Mesodermal cell (in vitro differentiated cells): ENCODE measurements around the gene KCTD3.

Source experiments
- H3K27ac ChIP-seq: 2 replicates; pipeline ENCODE4 v1.7.0; 2013; ENCODE audit warnings: mild to moderate bottlenecking, low read depth, low read length, moderate library complexity; ENCODE audit not compliant: severe bottlenecking
- H3K36me3 ChIP-seq: 2 replicates; pipeline ENCODE4 v1.7.1; 2013; ENCODE audit warnings: mild to moderate bottlenecking, low read length, moderate library complexity; ENCODE audit not compliant: control insufficient read depth, insufficient read depth
- H3K4me1 ChIP-seq: one replicate; pipeline ENCODE4 v1.7.1; 2013; ENCODE audit warnings: mild to moderate bottlenecking, low read length; ENCODE audit not compliant: insufficient read depth, control insufficient read depth, poor library complexity, severe bottlenecking
- H3K4me3 ChIP-seq: 2 replicates; pipeline ENCODE4 v1.7.0; 2013; ENCODE audit warnings: low read length, control low read depth, mild to moderate bottlenecking; ENCODE audit not compliant: insufficient read depth, poor library complexity, severe bottlenecking; ENCODE audit errors: extremely low read depth
- H3K9me3 ChIP-seq: 2 replicates; pipeline ENCODE4 v1.7.1; 2013; ENCODE audit warnings: mild to moderate bottlenecking, low read length, moderate library complexity; ENCODE audit not compliant: control insufficient read depth
- WGBS, 2 experiments: methylation state at CpG; one replicate each; pipeline ENCODE4 v1.1.5; 2013; ENCODE audit warnings: missing lambda C conversion rate in 2 of 2; ENCODE audit not compliant: insufficient coverage in 2 of 2; 5-methylcytosine and 5-hydroxymethylcytosine counted together

KCTD3 gene

GRCh38 chr1:215637041-215637573, 70.0 kb downstream of the KCTD3 start:
- Histone ChIP-seq H3K27ac (no peak overlapping the region), H3K36me3 (no peaks in the 10 kb centered on the region), H3K4me1 (no peaks in the 10 kb centered on the region), H3K9me3 (no peaks in the 10 kb centered on the region), H3K4me3 (no peak overlapping the region)
- 90 to 94% methylated on average over 5 to 6 of the region's 7 CpGs for WGBS, 2 experiments

- 82 to 90% methylated on average over 2 to 6 of the region's 18 CpGs for WGBS, 2 experiments
- Histone ChIP-seq H3K36me3 (no peaks in the 10 kb centered on the region), H3K27ac (no peak overlapping the region), H3K4me3 (no peak overlapping the region), H3K4me1 (no peaks in the 10 kb centered on the region), H3K9me3 (no peaks in the 10 kb centered on the region)
Measured at GRCh38 chr1:215640429-215641148, 73.5 kb downstream of the KCTD3 start.

GRCh38 chr1:215643592-215644321, 76.7 kb downstream of the KCTD3 start:
- Histone ChIP-seq H3K9me3 (no peaks in the 10 kb centered on the region), H3K4me1 (no peaks in the 10 kb centered on the region), H3K36me3 (no peaks in the 10 kb centered on the region), H3K27ac (no peak overlapping the region), H3K4me3 (no peak overlapping the region)
- WGBS, 2 experiments = 85 to 100% methylated on average over 1 to 2 of the region's 4 CpGs

- H3K27ac ChIP-seq = no peak overlapping the region
- no peaks in the 10 kb centered on the region for H3K4me1 ChIP-seq
- no peak overlapping the region for H3K4me3 ChIP-seq
- 100% methylated on average over 3 of the region's 4 CpGs for WGBS, 2 experiments
- no peaks in the 10 kb centered on the region for H3K36me3 ChIP-seq
- no peaks in the 10 kb centered on the region for H3K9me3 ChIP-seq
Measured at GRCh38 chr1:215645182-215645581, 78.1 kb downstream of the KCTD3 start.

- Histone ChIP-seq H3K9me3 (no peaks in the 10 kb centered on the region), H3K4me1 (no peaks in the 10 kb centered on the region), H3K27ac (no peak overlapping the region), H3K4me3 (no peak overlapping the region), H3K36me3 (no peaks in the 10 kb centered on the region)
- WGBS, 2 experiments = no CpG with 5 or more reads among the region's 2 CpGs
Measured at GRCh38 chr1:215645861-215646260, 78.8 kb downstream of the KCTD3 start.

DNA sequence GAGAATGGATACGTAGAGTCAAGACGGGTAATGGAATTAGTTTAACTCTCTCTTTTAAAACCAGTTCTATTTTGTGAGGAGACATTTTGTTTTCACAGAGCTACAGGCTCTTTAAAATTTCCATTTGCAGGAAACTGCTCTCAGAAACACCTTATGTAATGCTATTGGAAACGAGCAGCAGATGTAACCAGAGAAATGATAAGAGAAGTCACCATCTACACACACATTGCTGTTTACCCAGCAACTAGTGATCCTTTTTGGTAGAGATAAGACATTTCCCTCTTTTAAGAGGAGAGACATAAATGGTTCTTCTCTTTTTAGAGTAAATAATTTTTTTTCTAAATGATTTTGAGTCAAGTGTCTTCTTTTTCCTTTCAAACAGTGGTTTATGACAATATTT, 80.6 kb downstream of the KCTD3 start:
- Histone ChIP-seq H3K36me3 (no peaks in the 10 kb centered on the region), H3K27ac (no peak overlapping the region)
- WGBS, 2 experiments = 100% methylated on average over 1 of the region's 3 CpGs; no CpG with 5 or more reads in 1 of the 2 experiments

GRCh38 chr1:215648957-215649356, 81.9 kb downstream of the KCTD3 start:
- no peak overlapping the region for H3K27ac ChIP-seq
- H3K4me1 ChIP-seq = no peaks in the 10 kb centered on the region
- H3K36me3 ChIP-seq = no peaks in the 10 kb centered on the region
- 95 to 100% methylated on average over 1 to 4 of the region's 4 CpGs for WGBS, 2 experiments
- H3K9me3 ChIP-seq = no peaks in the 10 kb centered on the region
- no peak overlapping the region for H3K4me3 ChIP-seq

More for the DNA sequence above, 80.6 kb downstream of the KCTD3 start:
- Histone ChIP-seq H3K9me3 (no peaks in the 10 kb centered on the region), H3K4me1 (no peaks in the 10 kb centered on the region), H3K4me3 (no peak overlapping the region)

DNA sequence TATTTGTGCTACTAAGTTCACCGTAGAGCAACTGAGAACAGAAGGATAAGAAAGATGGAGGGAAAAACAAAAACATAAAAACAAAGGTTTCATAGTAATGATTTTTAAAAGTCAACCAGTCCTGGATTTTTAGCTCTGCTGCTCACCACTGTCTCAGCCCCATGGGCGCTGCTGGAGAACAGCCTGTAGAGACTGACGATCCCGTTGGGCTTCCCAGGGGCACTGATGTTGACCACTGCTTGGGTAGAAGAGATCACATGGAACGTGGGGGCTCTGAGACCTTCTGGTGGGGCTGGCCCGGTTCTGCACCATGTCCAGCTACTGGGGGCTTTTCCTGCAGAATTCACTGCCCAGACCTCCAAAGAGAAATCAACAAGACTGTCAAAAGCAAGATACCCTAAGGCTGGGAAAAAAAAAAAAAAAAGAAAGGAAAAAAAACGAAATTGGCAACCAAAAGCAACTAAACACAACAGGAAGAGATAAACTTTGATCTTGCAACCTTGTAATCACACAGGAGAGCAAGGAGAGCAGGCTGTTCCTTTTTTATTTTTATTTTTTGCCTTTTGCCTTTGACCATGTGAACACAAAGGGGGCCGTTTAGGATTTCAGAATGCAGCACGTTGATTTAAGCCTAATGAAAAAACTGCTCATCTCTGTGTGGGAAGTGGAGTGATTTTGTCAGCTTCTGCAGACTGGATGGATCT, 83.5 kb downstream of the KCTD3 start:
- H3K9me3 ChIP-seq = no peaks in the 10 kb centered on the region
- no peak overlapping the region for H3K27ac ChIP-seq
- WGBS, 2 experiments = 58 to 95% methylated on average over 2 to 3 of the region's 9 CpGs

DNA sequence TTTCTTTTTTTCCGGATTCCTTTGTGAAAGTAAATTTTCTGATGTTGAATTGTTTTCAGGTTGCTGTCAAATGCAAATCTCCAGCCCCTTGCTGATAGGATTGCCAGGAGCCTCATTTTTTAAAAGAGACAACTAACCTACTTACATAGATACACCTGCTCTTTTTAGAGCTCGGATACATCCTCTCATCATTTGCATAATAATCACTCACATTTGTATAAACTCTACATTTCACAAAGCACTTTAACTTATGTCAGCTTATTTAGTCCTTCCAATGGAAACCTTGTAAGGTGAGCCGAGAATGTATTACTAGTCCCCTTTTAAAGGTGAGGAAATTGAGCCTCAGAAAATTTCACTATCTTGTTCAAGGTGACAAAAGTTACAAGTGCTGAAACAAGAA, 84.8 kb downstream of the KCTD3 start:
- no peak overlapping the region for H3K27ac ChIP-seq
- 44 to 45% methylated on average over 1 to 2 of the region's 3 CpGs for WGBS, 2 experiments
- H3K4me3 ChIP-seq = no peak overlapping the region
- H3K36me3 ChIP-seq = no peaks in the 10 kb centered on the region
- H3K9me3 ChIP-seq = no peaks in the 10 kb centered on the region
- H3K4me1 ChIP-seq = no peaks in the 10 kb centered on the region

More for the DNA sequence above, 83.5 kb downstream of the KCTD3 start:
- Histone ChIP-seq H3K4me3 (no peak overlapping the region), H3K36me3 (no peaks in the 10 kb centered on the region), H3K4me1 (no peaks in the 10 kb centered on the region)

DNA sequence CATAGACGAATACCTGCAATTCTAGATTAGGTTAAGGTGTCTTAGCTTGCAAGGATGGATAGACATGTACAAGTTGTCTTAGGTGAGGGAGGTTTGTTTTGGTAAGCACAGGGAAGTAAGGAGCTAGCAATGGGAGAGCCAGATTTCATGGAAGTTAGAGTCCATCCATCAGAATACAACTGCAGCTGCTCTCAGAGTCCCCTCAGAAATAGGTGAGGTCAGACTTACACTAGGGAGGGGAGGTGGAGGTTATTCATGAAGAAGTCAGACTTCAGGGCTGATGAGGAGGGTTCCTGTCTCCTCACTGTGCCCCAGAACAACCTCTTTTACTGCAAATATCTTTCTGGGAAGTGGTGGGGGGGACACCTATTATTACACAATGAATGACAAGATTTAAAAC, 85.3 kb downstream of the KCTD3 start:
- no peak overlapping the region for H3K27ac ChIP-seq
- no peak overlapping the region for H3K4me3 ChIP-seq
- no peaks in the 10 kb centered on the region for H3K9me3 ChIP-seq
- no peaks in the 10 kb centered on the region for H3K36me3 ChIP-seq
- H3K4me1 ChIP-seq = no peaks in the 10 kb centered on the region
- 33 to 80% methylated on average over 1 of the region's 1 CpG for WGBS, 2 experiments
